ENCODE data around the gene DNAH14. TPM values are rescaled to one million over a fixed set of nuclear protein-coding genes. Genes with fewer than 3 reads are reported as not detected.

Gene DNAH14
- total and polyA plus RNA-seq, 2 of the 13 experiments (the other 11 are each of a cell fraction or from before 2014, with no cell fraction given) = 4.5 to 27.5 TPM

DNA sequence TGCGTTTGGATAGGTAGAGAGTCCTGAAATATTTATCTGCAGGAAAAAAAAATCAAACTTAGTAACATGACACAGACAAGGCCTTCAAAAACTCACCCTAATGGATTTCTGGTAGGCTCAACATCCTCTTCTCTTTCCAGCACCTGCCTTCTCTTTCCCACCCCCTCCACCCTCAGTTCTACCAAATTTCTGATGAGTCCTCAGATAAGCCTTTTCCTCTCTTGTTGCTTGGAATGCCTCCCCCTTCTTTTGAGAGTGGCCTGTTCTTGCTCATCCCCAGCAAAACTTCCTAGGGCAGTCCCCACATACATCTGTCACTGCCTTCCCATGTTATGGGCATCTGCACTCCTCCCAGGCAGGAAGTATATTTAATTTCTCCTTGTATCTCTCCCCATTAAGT lies 506.0 kb downstream of the DNAH14 start (continued):
- TF ChIP-seq, protein P1, sequence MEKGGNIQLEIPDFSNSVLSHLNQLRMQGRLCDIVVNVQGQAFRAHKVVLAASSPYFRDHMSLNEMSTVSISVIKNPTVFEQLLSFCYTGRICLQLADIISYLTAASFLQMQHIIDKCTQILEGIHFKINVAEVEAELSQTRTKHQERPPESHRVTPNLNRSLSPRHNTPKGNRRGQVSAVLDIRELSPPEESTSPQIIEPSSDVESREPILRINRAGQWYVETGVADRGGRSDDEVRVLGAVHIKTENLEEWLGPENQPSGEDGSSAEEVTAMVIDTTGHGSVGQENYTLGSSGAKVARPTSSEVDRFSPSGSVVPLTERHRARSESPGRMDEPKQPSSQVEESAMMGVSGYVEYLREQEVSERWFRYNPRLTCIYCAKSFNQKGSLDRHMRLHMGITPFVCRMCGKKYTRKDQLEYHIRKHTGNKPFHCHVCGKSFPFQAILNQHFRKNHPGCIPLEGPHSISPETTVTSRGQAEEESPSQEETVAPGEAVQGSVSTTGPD (CRISPR knock-in tag; IDR thresholded peaks at IDR 0.05) = no peak
- TF ChIP-seq ARNT (IDR thresholded peaks at IDR 0.05) (no peak), GRHL1 (CRISPR knock-in tag; conservative IDR thresholded peaks at IDR 0.05) (no peak), MAZ (IDR thresholded peaks at IDR 0.05; ENCODE audit: borderline replicate concordance, low read depth, low read length) (no peak), MAZ (CRISPR knock-in tag; IDR thresholded peaks at IDR 0.05; ENCODE audit: low read depth) (no peak)

DNA sequence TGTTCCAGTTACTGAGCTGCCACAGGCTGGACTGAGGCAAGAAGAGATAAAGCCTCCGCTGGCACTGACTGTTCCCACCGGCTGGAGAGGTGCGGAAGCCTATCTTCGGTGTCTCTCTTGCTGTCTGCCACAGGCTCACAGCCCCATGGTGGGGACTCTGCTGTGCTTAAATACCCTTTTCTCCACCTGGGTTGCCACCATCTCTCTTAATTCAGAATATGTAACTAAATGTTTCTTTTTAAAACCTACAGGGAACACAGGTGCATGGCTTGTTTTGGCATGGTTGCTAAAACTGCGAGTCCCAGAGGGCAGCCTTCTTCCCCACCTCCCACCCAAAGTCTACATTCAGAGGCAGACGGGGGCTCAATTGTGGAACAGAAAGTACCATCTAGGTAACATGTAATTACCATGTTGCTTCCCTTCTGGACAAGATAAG lies 506.5 kb downstream of the DNAH14 start:
- Histone ChIP-seq H3K4me3 (replicated peaks in 1 of 3; ENCODE audit: insufficient read depth in 1 of 3, low read depth in 2 of 3, low read length in 3 of 3) (peak overlapping the region in 1 of 3 experiments; percentile 10; a peak in 1 of 6 replicates), H3K4me1 (ENCODE audit: insufficient read depth, low read length) (peaks cover 28% of the 10 kb centered on the region), H3K9ac (ENCODE audit: insufficient read depth, low read depth, low read length) (peak overlapping the region; percentile 11; the same call in 1 of the 2 replicates), H3K36me3 (replicated peaks in 1 of 2; ENCODE audit: control insufficient read depth in 1 of 2, insufficient read depth in 2 of 2, low read length in 2 of 2) (no peaks in the 10 kb centered on the region), H3K9me3 (ENCODE audit: low read length) (no peaks in the 10 kb centered on the region), H3K79me2 (ENCODE audit: insufficient read depth, low read length) (no peaks in the 10 kb centered on the region), H3K4me2 (ENCODE audit: low read depth, low read length) (peak overlapping the region; percentile 56), H3K27ac (ENCODE audit: extremely low read length, insufficient read depth, low read length) (no peak overlapping the region), H2AFZ (ENCODE audit: low read length) (no peak overlapping the region), H3K27me3 (ENCODE audit: control insufficient read depth in 1 of 2, insufficient read depth in 2 of 2, low read length in 2 of 2) (peaks cover 0 to 1% of the 10 kb centered on the region in 2 experiments; a peak in 1 of 5 replicates), H4K20me1 (ENCODE audit: insufficient read depth, low read length) (no peaks in the 10 kb centered on the region)
- FAIRE-seq (no peak), DNase-seq (ENCODE audit: low spot score) (no peak), ATAC-seq (peak; percentile 75)
- ChIA-PET CTCF (ENCODE audit: low intra/inter-chr PET ratio, low total read pairs) (no interaction called here), POLR2A (no interaction called here)
- no TSS peak for BruUV-seq (replicated peaks)
- in situ Hi-C loops (cut with HindIII; ENCODE audit: extremely low pct_ligation_motif_present, low pct_unique_long_range_greater_than_20kb) (no loop called here), intact Hi-C loops (cut with micrococcal nuclease; ENCODE audit: unreplicated experiment) (no loop called here)
- WGBS (ENCODE audit: low lambda C conversion rate) = 29% methylated on average over 6 of the region's 6 CpGs
- TF ChIP-seq ZNF557 (CRISPR knock-in tag; IDR thresholded peaks at IDR 0.05) (no peak), CBX1 (IDR thresholded peaks at IDR 0.05; ENCODE audit: low read depth) (no peak), ZFP36L2 (CRISPR knock-in tag; IDR thresholded peaks at IDR 0.05) (no peak), HDAC6 (IDR thresholded peaks at IDR 0.05; ENCODE audit: low read depth, low read length) (no peak), YEATS2 (CRISPR knock-in tag; IDR thresholded peaks at IDR 0.05; ENCODE audit: borderline replicate concordance) (no peak), TARDBP (CRISPR knock-in tag; IDR thresholded peaks at IDR 0.05) (no peak), ZNF816 (CRISPR knock-in tag; IDR thresholded peaks at IDR 0.05; ENCODE audit: borderline replicate concordance) (no peak), ZNF3 (CRISPR knock-in tag; IDR thresholded peaks at IDR 0.05) (no peak)
- TF ChIP-seq, protein P2, sequence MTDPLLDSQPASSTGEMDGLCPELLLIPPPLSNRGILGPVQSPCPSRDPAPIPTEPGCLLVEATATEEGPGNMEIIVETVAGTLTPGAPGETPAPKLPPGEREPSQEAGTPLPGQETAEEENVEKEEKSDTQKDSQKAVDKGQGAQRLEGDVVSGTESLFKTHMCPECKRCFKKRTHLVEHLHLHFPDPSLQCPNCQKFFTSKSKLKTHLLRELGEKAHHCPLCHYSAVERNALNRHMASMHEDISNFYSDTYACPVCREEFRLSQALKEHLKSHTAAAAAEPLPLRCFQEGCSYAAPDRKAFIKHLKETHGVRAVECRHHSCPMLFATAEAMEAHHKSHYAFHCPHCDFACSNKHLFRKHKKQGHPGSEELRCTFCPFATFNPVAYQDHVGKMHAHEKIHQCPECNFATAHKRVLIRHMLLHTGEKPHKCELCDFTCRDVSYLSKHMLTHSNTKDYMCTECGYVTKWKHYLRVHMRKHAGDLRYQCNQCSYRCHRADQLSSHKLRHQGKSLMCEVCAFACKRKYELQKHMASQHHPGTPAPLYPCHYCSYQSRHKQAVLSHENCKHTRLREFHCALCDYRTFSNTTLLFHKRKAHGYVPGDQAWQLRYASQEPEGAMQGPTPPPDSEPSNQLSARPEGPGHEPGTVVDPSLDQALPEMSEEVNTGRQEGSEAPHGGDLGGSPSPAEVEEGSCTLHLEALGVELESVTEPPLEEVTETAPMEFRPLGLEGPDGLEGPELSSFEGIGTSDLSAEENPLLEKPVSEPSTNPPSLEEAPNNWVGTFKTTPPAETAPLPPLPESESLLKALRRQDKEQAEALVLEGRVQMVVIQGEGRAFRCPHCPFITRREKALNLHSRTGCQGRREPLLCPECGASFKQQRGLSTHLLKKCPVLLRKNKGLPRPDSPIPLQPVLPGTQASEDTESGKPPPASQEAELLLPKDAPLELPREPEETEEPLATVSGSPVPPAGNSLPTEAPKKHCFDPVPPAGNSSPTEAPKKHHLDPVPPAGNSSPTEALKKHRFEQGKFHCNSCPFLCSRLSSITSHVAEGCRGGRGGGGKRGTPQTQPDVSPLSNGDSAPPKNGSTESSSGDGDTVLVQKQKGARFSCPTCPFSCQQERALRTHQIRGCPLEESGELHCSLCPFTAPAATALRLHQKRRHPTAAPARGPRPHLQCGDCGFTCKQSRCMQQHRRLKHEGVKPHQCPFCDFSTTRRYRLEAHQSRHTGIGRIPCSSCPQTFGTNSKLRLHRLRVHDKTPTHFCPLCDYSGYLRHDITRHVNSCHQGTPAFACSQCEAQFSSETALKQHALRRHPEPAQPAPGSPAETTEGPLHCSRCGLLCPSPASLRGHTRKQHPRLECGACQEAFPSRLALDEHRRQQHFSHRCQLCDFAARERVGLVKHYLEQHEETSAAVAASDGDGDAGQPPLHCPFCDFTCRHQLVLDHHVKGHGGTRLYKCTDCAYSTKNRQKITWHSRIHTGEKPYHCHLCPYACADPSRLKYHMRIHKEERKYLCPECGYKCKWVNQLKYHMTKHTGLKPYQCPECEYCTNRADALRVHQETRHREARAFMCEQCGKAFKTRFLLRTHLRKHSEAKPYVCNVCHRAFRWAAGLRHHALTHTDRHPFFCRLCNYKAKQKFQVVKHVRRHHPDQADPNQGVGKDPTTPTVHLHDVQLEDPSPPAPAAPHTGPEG (CRISPR knock-in tag; IDR thresholded peaks at IDR 0.05) = no peak
